ENCODE results near the gene CARD14. TPM values are rescaled to one million over a fixed set of nuclear protein-coding genes. Genes with fewer than 3 reads are reported as not detected.

Gene CARD14
- total and polyA plus RNA-seq, 2 of the 13 experiments (the other 11 are each of a cell fraction or from before 2014, with no cell fraction given) = 0.11 TPM; not detected in 1

DNA sequence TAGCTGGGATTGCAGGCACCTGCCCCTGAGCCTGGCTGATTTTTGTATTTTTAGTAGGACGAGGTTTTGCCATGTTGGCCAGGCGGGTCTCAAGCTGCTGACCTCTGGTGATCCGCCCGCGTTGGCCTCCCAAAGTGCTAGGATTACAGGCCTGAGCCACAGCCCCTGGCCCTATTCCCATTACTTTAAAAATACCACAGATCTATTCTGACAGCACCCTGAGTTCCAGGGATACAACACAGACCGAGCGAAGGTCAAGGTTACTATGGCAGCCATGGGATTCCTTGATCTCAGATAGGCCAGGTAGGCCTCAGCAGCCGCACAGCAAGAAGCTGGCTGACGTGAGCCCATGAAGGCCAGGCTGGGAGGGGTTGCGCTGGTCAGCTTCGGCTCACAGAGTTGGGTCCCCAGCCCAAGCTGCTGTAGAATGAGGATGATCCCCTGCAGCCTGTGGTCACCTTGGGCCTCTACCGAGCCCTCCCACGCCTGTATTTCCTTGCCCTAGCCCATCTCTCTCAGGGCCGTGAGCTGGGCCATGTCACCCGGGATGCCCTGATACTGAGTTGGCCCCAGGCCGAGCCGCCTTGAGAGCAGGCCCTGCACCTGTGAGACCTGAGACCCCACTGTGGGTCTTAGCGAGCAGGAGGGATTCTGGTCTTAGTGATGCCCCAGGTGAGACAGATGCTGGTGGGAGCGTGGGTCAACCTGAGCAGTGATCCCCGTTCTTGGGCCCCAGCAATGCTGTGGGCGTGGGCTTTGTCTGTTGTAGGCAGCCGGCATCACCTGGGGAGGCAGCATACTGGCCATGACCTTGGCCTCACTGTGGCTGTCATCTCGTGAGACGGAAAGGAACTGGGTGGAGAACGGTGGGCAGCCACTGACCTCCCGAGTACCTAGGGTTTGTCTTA is 74.0 kb downstream of the CARD14 start (continued):
- TF ChIP-seq DNMT1 (CRISPR knock-in tag; IDR thresholded peaks at IDR 0.05) = 0 out of 2 replicates have a peak, but pooled peaks have one; percentile 3
- 0 out of 2 replicates have a peak, but pooled peaks have one; percentile 27 for TF ChIP-seq NRL (CRISPR knock-in tag; IDR thresholded peaks at IDR 0.05; ENCODE audit: borderline replicate concordance)
- no peak for TF ChIP-seq SMAD9 (CRISPR knock-in tag; IDR thresholded peaks at IDR 0.05)
- TF ChIP-seq, protein P1, sequence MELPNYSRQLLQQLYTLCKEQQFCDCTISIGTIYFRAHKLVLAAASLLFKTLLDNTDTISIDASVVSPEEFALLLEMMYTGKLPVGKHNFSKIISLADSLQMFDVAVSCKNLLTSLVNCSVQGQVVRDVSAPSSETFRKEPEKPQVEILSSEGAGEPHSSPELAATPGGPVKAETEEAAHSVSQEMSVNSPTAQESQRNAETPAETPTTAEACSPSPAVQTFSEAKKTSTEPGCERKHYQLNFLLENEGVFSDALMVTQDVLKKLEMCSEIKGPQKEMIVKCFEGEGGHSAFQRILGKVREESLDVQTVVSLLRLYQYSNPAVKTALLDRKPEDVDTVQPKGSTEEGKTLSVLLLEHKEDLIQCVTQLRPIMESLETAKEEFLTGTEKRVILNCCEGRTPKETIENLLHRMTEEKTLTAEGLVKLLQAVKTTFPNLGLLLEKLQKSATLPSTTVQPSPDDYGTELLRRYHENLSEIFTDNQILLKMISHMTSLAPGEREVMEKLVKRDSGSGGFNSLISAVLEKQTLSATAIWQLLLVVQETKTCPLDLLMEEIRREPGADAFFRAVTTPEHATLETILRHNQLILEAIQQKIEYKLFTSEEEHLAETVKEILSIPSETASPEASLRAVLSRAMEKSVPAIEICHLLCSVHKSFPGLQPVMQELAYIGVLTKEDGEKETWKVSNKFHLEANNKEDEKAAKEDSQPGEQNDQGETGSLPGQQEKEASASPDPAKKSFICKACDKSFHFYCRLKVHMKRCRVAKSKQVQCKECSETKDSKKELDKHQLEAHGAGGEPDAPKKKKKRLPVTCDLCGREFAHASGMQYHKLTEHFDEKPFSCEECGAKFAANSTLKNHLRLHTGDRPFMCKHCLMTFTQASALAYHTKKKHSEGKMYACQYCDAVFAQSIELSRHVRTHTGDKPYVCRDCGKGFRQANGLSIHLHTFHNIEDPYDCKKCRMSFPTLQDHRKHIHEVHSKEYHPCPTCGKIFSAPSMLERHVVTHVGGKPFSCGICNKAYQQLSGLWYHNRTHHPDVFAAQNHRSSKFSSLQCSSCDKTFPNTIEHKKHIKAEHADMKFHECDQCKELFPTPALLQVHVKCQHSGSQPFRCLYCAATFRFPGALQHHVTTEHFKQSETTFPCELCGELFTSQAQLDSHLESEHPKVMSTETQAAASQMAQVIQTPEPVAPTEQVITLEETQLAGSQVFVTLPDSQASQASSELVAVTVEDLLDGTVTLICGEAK (IDR thresholded peaks at IDR 0.05) = no peak
- TF ChIP-seq, protein P1 (CRISPR knock-in tag; IDR thresholded peaks at IDR 0.05) = no peak
- TF ChIP-seq ZNF883 (CRISPR knock-in tag; IDR thresholded peaks at IDR 0.05; ENCODE audit: not compliant biosample characterization) = peak; percentile 25
- TF ChIP-seq RBAK (CRISPR knock-in tag; IDR thresholded peaks at IDR 0.05) = no peak
- peak; percentile 36 for TF ChIP-seq AGO2 (optimal IDR thresholded peaks at IDR 0.05; ENCODE audit: low read depth, low read length)
- no peak for TF ChIP-seq SPEN (CRISPR knock-in tag; IDR thresholded peaks at IDR 0.05; ENCODE audit: low read depth)
- TF ChIP-seq ZNF143 (CRISPR knock-in tag; IDR thresholded peaks at IDR 0.05) = no peak
- TF ChIP-seq, protein P2, sequence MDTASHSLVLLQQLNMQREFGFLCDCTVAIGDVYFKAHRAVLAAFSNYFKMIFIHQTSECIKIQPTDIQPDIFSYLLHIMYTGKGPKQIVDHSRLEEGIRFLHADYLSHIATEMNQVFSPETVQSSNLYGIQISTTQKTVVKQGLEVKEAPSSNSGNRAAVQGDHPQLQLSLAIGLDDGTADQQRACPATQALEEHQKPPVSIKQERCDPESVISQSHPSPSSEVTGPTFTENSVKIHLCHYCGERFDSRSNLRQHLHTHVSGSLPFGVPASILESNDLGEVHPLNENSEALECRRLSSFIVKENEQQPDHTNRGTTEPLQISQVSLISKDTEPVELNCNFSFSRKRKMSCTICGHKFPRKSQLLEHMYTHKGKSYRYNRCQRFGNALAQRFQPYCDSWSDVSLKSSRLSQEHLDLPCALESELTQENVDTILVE (CRISPR knock-in tag; IDR thresholded peaks at IDR 0.05) = no peak
- TF ChIP-seq, protein P3, sequence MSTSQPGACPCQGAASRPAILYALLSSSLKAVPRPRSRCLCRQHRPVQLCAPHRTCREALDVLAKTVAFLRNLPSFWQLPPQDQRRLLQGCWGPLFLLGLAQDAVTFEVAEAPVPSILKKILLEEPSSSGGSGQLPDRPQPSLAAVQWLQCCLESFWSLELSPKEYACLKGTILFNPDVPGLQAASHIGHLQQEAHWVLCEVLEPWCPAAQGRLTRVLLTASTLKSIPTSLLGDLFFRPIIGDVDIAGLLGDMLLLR (CRISPR knock-in tag; IDR thresholded peaks at IDR 0.05) = no peak
- no peak for TF ChIP-seq ZSCAN20 (CRISPR knock-in tag; IDR thresholded peaks at IDR 0.05; ENCODE audit: borderline replicate concordance)
- TF ChIP-seq RXRB (CRISPR knock-in tag; IDR thresholded peaks at IDR 0.05; ENCODE audit: borderline replicate concordance) = no peak
